ENCODE measurements around the gene SERPINA10. TPM values are rescaled to one million over a fixed set of nuclear protein-coding genes. Genes with fewer than 3 reads are reported as not detected.
"Not testable (repeated sequence)": the region's sequence is repeated elsewhere in the genome, so short reads cannot be mapped to it uniquely, and the experiment has no call there.

Gene SERPINA10
- total RNA-seq, 1 experiment from 2014 or later, result not detected

DNA sequence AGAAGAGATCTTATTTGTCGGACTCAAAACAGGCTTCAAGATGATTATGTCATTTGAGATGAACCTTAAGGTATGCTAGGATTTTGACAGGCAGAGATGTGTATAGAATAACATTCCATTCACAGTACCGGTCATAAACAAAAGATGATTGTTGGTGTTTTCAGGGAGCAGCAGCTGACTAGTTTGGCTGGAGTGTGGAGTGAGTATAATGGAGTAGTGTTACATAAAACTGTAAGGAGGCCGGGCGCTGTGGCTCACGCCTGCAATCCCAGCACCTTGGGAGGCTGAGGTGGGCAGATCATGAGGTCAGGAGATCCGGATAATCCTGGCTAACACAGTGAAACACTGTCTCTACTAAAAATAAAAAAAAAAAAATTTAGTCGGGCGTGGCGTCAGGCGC is 23.9 kb downstream of the SERPINA10 start:
- H3K27ac ChIP-seq (ENCODE audit: low read length), result no peak overlapping the region
- no peaks in the 10 kb centered on the region for H3F3A ChIP-seq (ENCODE audit: low read length, unreplicated experiment)
- ATAC-seq, result no peak
- CTCF ChIA-PET, result no interaction called here
- no peaks in the 10 kb centered on the region for H4K20me1 ChIP-seq (ENCODE audit: low read length)
- H2AFZ ChIP-seq (ENCODE audit: low read length), result no peak overlapping the region
- H3K9ac ChIP-seq (ENCODE audit: low read length), result no peak overlapping the region
- POLR2A ChIA-PET (ENCODE audit: unreplicated experiment), result no interaction called here
- no TSS peak for BruUV-seq (replicated peaks)
- H3K9me3 ChIP-seq (ENCODE audit: low read length), result no peaks in the 10 kb centered on the region
- H3K79me2 ChIP-seq (ENCODE audit: low read length), result no peaks in the 10 kb centered on the region
- no peak overlapping the region for H3K4me2 ChIP-seq (ENCODE audit: low read length)
- DNase-seq, result no peak
- intact Hi-C loops (cut with micrococcal nuclease), result no loop called here
- H3K4me1 ChIP-seq (ENCODE audit: insufficient read depth, low read length), result no peaks in the 10 kb centered on the region
- H3K9me2 ChIP-seq (replicated peaks; ENCODE audit: low read length), result no peaks in the 10 kb centered on the region
- H3K4me3 ChIP-seq (ENCODE audit: low read length), result no peak overlapping the region
- H3K27me3 ChIP-seq (ENCODE audit: low read length), result no peaks in the 10 kb centered on the region
- TF ChIP-seq EZH2phosphoT487 (IDR thresholded peaks at IDR 0.05; ENCODE audit: borderline replicate concordance, low read length) (no peak), EZH2 (IDR thresholded peaks at IDR 0.05; ENCODE audit: low read length, unreplicated experiment) (no peak)
- TF ChIP-seq, protein P1, sequence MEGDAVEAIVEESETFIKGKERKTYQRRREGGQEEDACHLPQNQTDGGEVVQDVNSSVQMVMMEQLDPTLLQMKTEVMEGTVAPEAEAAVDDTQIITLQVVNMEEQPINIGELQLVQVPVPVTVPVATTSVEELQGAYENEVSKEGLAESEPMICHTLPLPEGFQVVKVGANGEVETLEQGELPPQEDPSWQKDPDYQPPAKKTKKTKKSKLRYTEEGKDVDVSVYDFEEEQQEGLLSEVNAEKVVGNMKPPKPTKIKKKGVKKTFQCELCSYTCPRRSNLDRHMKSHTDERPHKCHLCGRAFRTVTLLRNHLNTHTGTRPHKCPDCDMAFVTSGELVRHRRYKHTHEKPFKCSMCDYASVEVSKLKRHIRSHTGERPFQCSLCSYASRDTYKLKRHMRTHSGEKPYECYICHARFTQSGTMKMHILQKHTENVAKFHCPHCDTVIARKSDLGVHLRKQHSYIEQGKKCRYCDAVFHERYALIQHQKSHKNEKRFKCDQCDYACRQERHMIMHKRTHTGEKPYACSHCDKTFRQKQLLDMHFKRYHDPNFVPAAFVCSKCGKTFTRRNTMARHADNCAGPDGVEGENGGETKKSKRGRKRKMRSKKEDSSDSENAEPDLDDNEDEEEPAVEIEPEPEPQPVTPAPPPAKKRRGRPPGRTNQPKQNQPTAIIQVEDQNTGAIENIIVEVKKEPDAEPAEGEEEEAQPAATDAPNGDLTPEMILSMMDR (conservative IDR thresholded peaks at IDR 0.05; ENCODE audit: low read depth, low read length), result no peak
- no peaks in the 10 kb centered on the region for H3K36me3 ChIP-seq (ENCODE audit: low read depth, low read length)

DNA sequence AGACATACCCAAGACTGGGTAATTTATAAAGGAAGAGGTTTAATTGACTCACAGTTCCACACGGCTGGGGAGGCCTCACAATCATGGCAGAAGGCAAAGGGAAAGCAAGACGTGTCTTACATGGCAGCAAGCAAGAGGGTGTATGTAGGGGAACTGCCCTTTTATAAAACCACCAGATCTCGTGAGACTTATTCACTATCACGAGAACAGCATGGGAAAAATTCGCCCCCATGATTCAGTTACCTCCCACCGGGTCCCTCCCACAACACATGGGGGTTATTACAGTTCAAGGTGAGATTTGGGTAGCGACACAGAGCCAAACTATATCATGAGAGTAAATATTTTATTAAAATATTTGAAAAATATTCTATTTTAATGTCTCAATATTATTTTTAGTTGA is 24.5 kb downstream of the SERPINA10 start:
- H3K27ac ChIP-seq (ENCODE audit: low read length); POLR2A ChIA-PET (ENCODE audit: unreplicated experiment); DNase-seq; H3F3A ChIP-seq (ENCODE audit: low read length, unreplicated experiment); ATAC-seq; H3K9me2 ChIP-seq (replicated peaks; ENCODE audit: low read length); H3K4me1 ChIP-seq (ENCODE audit: insufficient read depth, low read length); H3K27me3 ChIP-seq (ENCODE audit: low read length); H3K36me3 ChIP-seq (ENCODE audit: low read depth, low read length); intact Hi-C loops (cut with micrococcal nuclease); H3K79me2 ChIP-seq (ENCODE audit: low read length); CTCF ChIA-PET; H3K4me3 ChIP-seq (ENCODE audit: low read length); H2AFZ ChIP-seq (ENCODE audit: low read length); BruUV-seq (replicated peaks); H3K9me3 ChIP-seq (ENCODE audit: low read length); H3K4me2 ChIP-seq (ENCODE audit: low read length); H4K20me1 ChIP-seq (ENCODE audit: low read length); H3K9ac ChIP-seq (ENCODE audit: low read length): not testable (repeated sequence)

DNA sequence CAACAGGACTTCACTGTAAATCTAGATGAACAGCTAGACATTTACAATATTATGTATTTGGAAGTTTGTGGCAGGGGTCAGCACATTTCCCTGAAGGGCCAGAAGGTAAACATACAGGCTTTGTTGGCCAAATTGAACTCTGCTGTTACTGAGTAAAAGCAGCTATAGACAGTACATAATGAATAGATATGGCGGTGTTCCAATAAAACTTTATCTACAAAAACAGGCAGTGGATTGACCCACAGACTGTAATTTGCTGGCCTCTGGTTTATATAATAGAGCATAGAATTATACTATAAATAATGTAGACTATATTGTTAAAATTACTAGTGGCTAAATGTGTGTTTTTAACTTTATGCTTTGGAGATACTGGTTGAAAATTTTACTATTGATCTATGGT is 25.7 kb downstream of the SERPINA10 start:
- H2AFZ ChIP-seq (ENCODE audit: low read length), result no peak overlapping the region
- H3K27me3 ChIP-seq (ENCODE audit: low read length), result no peaks in the 10 kb centered on the region
- POLR2A ChIA-PET (ENCODE audit: unreplicated experiment), result no interaction called here
- TF ChIP-seq, protein P1 (conservative IDR thresholded peaks at IDR 0.05; ENCODE audit: low read depth, low read length), result no peak
- TF ChIP-seq EZH2 (IDR thresholded peaks at IDR 0.05; ENCODE audit: low read length, unreplicated experiment), result no peak
- DNase-seq, result no peak
- no peaks in the 10 kb centered on the region for H3K36me3 ChIP-seq (ENCODE audit: low read depth, low read length)
- ATAC-seq, result no peak
- H3K9ac ChIP-seq (ENCODE audit: low read length), result no peak overlapping the region
- H4K20me1 ChIP-seq (ENCODE audit: low read length), result no peaks in the 10 kb centered on the region
- intact Hi-C loops (cut with micrococcal nuclease), result no loop called here
- CTCF ChIA-PET, result no interaction called here
- no peaks in the 10 kb centered on the region for H3F3A ChIP-seq (ENCODE audit: low read length, unreplicated experiment)
- no TSS peak for BruUV-seq (replicated peaks)
- no peak overlapping the region for H3K4me3 ChIP-seq (ENCODE audit: low read length)
- H3K4me1 ChIP-seq (ENCODE audit: insufficient read depth, low read length), result no peaks in the 10 kb centered on the region
- H3K27ac ChIP-seq (ENCODE audit: low read length), result no peak overlapping the region
- H3K4me2 ChIP-seq (ENCODE audit: low read length), result no peak overlapping the region
- no peaks in the 10 kb centered on the region for H3K79me2 ChIP-seq (ENCODE audit: low read length)
- no peaks in the 10 kb centered on the region for H3K9me3 ChIP-seq (ENCODE audit: low read length)
- H3K9me2 ChIP-seq (replicated peaks; ENCODE audit: low read length), result no peaks in the 10 kb centered on the region

DNA sequence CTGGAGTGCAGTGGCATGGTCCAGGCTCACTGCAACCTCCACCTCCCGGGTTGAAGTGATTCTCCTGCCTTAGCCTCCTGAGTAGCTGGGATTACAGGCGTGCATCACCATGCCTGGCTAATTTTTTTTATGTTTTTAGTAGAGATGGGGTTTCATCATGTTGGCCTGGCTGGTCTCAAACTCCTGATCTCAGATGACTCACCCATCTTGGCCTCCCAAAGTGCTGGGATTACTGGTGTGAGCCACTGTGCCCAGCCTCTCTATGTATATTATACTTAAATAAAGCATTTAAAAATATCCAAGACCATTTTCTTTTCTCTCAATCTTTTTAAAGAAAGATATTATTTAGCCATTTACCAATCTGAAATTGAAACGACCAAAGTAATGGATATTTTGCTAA is 28.9 kb downstream of the SERPINA10 start:
- POLR2A ChIA-PET (ENCODE audit: unreplicated experiment); CTCF ChIA-PET: not testable (repeated sequence)

More for the DNA sequence above, 28.9 kb downstream of the SERPINA10 start:
- H3K9me2 ChIP-seq (replicated peaks; ENCODE audit: low read length); H3K9ac ChIP-seq (ENCODE audit: low read length); DNase-seq; H3K79me2 ChIP-seq (ENCODE audit: low read length); H3K4me2 ChIP-seq (ENCODE audit: low read length); H3K27ac ChIP-seq (ENCODE audit: low read length); H3K27me3 ChIP-seq (ENCODE audit: low read length); H3K4me3 ChIP-seq (ENCODE audit: low read length); BruUV-seq (replicated peaks); H2AFZ ChIP-seq (ENCODE audit: low read length); intact Hi-C loops (cut with micrococcal nuclease); H3K36me3 ChIP-seq (ENCODE audit: low read depth, low read length); H4K20me1 ChIP-seq (ENCODE audit: low read length); H3F3A ChIP-seq (ENCODE audit: low read length, unreplicated experiment); H3K4me1 ChIP-seq (ENCODE audit: insufficient read depth, low read length); H3K9me3 ChIP-seq (ENCODE audit: low read length); ATAC-seq: not testable (repeated sequence)
